ENCODE measurements around the gene SBF1. TPM values are rescaled to one million over a fixed set of nuclear protein-coding genes. Genes with fewer than 3 reads are reported as not detected.
A peak's percentile ranks its signal among the peaks of the same experiment; 100 is the strongest.

Gene SBF1
- total RNA-seq, 1 experiment from 2014 or later, result 69.2 TPM

DNA sequence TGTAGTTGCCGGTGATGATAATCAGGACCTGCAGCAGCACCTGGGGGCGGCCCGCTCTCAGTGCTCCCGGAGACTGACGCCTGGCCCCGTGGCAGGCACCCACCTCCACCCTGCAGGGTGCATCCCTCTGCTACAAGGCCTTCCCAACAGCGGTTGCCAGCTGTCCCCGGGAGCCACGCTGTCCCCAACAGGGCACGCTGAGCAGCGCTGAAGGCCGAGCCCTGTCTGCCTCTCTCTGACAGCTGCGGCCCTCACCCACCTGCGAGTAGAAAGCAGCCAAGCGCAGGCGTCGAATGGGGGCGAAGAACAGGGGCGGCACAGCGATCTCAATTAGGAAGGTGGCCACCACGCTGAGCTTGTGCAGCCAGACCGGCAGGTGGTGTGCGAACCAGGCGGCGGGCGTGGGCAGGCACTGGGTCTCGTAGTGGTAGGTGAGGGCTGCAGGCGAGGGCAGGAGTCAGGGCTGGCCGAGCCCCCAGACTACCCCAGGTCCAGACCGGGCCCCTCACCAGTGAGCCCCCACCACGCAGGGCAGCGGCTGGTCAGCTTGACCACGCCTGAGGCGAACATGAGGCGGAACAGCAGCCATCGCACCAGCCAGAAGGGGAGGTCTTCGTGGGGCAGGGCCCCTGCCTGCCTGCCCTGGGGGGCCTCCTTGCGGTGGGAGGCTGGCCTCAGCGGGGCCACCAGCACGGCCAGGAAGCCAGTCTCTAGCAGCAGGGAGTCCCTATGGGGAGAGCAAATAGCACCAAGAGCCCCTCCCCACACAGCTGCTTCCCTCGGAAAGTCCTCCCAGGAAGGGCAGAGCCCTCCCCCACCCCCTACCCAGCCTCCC is 31.2 kb upstream of the SBF1 start:
- DNase-seq (ENCODE audit: low read depth), result no peak

DNA sequence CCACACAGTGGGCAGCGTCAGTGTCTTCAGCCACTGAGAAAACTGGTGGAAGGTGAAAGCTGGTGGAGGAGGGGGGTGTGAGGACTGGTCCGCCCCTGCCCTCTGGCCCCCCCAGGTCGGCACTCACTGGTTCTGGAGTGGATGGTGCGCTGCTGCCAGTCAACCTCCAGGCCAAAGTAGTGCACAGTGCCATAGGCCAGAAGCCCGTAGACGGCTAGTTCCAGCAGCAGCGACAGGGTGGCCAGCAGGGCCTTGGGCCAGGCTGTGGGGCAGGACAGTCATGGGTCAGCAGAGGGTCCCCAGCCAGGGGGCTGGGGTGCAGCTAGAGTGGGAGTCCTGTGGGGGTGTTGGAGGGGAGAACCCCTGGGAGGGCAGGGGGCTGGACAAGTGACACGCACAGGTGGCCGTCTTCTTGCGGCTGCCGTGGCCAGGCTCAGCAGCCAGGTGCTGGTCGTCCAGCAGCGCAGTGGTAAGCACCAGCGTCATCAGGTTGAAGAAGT is 30.5 kb upstream of the SBF1 start:
- DNase-seq (ENCODE audit: low read depth), result no peak

DNA sequence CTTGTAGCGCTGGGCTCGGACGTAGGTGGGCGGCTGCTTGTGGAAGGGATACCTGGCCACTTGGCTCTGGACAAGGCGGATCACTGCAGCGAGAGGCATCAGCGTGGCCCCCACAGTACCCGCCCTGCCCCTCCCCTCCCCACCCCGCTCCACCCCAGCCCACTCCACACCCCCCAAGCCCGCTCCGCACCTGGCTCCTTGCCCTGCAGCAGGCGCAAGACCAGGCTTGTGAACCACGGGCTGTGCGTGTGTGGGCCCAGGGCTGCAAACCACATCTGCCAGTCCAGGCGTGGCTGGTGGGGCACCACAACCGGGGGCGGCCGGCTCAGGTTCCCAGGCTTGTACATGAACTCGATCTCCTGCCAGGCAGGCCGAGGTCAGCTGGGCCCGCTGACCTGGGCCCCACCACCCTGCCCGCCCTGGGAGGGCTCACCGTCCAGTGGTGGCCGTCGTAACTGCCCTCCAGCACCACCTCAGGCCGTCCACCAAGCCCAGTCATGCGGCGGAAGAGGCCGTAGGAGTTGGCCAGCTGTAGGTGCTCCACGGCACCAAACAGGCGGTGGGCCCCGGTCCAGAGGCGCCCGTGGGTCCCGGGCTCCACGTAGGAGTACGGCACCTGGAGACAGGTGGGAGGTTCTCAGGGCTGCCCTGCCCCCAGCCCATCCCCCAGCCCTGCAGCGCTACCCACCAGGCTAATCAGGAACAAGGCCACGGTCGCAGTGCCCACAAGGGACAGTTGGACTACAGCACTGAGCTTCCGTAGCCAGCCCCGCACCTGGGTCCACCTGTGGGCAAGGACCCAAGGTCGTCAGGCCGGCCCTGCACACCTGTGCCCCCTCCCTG is 29.8 kb upstream of the SBF1 start:
- DNase-seq (ENCODE audit: low read depth), result no peak

DNA sequence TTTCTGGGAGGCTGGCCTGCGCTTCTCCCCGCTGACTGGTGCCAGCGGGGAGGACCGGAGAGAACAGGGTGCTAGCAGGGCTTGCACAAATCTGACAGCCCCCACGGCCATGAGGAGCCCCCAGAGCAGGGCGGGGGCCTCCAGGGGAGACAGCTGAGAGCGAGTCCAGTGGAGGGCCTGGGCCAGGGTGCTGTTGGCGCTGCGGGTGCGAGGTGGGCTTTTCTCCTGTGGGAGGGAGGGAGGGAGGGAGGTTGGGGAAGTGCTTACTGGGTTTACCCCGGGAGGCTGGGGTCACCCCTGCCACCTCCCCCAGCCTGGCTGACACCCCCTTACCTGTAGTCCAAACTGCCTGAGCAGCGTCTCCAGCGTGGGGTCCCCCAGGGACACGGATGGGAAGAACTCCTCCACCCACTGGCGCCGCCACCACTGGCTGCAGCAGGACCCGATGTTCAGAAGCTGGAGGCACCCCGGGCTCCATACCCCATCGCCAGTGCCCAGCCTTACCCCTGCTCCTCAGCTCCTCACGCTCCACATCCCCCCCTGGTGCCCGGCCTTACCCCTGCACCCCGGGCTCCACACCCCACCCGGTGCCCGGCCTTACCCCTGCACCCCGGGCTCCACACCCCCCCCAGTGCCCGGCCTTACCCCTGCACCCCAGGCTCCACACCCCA is 28.8 kb upstream of the SBF1 start:
- DNase-seq (ENCODE audit: low read depth), result no peak

DNA sequence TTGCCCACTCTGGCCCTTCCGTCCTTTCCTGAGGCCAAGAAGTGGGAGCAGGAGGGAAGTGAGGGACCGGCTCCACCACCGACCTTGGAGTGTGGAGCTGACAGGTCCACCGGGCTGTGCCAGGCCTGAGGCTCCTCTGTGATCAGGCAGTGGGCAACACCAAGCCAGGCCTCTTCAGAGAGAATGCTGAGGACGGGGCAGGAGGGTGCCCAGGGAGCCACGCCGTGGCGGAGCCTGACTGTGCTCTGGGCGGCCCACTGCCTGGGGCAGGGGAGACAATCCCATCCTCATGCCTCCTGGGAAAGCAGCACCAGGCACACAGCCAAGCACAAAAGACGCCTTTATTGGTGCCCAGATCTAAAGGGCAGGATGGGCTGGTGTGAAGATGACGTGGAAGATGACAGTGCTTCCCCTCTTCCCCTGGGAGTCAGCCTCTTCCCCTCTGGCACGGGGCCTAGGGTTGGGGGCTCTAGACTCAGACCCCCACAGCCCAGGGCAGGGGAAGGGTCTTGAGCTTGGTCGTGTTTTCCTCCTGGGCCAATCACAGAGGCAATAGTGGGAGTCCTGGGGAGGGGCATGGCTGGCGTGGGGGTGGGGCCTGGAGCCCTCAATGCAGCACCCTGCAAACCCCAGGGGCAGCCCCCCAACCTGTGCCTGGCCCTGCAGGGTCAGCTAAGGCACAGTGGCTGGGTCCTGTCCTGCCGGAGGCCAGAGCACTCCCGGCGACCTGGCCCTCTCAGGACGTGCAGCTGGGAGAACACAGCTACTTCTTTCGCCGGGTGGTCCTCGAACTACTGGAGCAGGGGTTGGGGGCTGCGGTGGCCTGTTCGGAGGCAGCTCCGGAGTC is 28.0 kb upstream of the SBF1 start:
- DNase-seq (ENCODE audit: low read depth), result no peak

GRCh38 chr22:50502096-50502495 is 27.3 kb upstream of the SBF1 start:
- no peak for DNase-seq (ENCODE audit: low read depth)

GRCh38 chr22:50500452-50500851 is 25.6 kb upstream of the SBF1 start:
- no peak for DNase-seq (ENCODE audit: low read depth)

- peak; percentile 53 for DNase-seq (ENCODE audit: low read depth)
These were observed 23.6 kb upstream of the SBF1 start for GRCh38 chr22:50498322-50498890.

GRCh38 chr22:50497093-50497492 is 22.3 kb upstream of the SBF1 start:
- no peak for DNase-seq (ENCODE audit: low read depth)

- DNase-seq (ENCODE audit: low read depth), result no peak
These were observed 15.9 kb upstream of the SBF1 start for GRCh38 chr22:50490531-50491308.

DNA sequence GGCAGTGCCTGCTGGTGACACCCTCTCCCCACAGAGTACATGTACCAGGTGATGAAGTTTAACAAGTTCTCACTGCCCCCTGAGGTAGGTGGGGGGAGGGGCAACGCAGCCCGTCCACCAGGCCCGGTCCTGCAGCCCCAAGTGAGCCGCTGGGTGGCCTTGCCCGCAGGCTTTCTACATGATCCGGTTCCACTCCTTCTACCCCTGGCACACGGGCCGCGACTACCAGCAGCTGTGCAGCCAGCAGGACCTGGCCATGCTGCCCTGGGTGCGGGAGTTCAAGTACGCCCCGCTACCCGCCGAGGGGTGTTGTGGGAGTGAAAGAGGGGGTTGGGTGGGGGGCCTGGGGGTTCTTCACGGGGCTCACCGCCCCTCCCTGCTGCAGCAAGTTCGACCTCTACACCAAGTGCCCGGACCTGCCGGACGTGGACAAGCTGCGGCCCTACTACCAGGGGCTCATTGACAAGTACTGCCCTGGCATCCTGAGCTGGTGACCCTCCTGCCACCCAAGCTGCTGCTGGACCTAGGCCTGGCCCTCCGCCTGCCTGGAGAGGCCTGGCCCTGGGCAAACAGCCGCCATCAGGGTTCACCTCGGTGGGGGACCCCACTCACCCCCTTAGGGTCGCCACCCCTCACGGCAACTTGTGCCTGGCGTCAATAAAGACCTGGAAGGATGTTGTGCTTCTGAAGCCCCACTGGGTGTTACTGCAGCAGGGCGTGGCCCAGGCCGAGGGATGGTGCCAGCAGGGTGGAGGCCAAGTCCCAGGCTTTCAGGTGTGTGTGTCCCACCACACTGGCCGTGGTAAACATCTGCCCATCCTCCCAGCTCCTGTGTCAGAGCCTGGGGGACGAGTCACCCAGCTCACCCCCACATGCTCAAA is 14.8 kb upstream of the SBF1 start:
- no peak for DNase-seq (ENCODE audit: low read depth)

DNA sequence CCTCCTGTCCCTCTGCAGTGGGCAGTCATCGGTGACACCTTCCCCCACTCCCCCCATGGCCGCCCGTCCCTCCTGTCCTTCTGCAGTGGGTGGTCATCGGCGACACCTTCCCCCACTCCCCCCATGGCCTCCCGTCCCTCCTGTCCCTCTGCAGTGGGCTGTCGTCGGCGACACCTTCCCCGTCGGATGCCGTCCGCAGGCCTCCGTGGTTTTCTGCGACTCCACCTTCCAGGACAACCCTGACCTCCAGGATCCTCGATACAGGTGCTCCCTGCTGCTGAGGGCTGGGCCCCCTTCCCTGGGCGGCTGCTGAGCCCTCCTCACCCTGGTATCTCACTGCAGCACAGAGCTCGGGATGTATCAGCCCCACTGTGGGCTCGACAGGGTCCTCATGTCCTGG is 14.1 kb upstream of the SBF1 start:
- no peak for DNase-seq (ENCODE audit: low read depth)

- DNase-seq (ENCODE audit: low read depth), result no peak
These were observed 13.3 kb upstream of the SBF1 start for GRCh38 chr22:50488006-50488677.

DNA sequence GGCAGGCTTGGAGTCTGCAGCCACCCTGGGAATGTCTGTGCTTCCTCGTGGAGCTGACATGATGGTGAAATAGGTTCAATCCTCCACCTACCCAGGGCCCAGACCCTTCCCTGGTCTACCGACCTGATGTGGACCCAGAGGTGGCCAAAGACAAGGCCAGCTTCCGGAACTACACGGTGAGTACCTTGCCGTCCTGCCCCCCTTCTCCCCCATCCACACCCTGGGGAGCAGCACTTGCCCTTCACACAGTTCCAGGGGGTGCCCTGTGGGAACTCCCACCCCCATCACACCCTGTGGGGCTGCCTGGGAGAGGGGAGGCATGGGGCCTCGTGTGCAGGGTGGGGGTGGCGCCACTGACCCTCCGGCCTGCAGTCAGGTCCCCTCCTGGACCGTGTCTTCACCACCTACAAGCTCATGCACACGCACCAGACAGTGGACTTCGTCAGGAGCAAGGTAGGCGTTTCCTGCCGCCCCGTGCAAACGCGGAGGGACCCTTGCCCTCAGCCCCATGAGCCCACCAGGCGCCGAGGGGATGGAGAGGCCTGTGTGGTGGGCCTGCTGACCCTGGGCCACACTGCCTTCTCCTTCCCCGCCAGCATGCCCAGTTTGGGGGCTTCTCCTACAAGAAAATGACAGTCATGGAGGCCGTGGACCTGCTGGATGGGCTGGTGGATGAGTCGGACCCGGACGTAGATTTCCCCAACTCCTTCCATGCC is 12.6 kb upstream of the SBF1 start:
- no peak for DNase-seq (ENCODE audit: low read depth)

- no peak for DNase-seq (ENCODE audit: low read depth)
These were observed 11.9 kb upstream of the SBF1 start, which contains the start of gene MIOX for GRCh38 chr22:50486561-50487289. Gene MIOX (plus strand): TSS chr22:50486859. CDS start chr22:50486898, 39 bp downstream.

GRCh38 chr22:50485221-50486131 is 10.6 kb upstream of the SBF1 start:
- no peak for DNase-seq (ENCODE audit: low read depth)
